A549 (cell line): ENCODE results near the gene APOD. TPM values are rescaled to one million over a fixed set of nuclear protein-coding genes. Genes with fewer than 3 reads are reported as not detected.

Experiments used
- ATAC-seq, 2 experiments: fragments of 200-7000 bp in 1 of 2; fragments of >200 bp in 1 of 2; cut with Nextera tagmentation in 1 of 2; cut with Tn5 transposase in 1 of 2; 3 replicates each; pipeline versions ENCODE4 v1.8.0 to v1.9.1; 2018 to 2020; ENCODE audit warnings: mild to moderate bottlenecking in 1 of 2, moderate library complexity in 1 of 2
- CTCF ChIA-PET: fragments of 300-600 bp; sonication (Branson Sonifier 250); formaldehyde crosslinking; extraction: SDS; loops from one replicate; lab custom pipeline; 2021; ENCODE audit warnings: antibody characterized with exemption, inconsistent platforms; lab: Yijun Ruan, JAX
- POLR2A ChIA-PET: fragments of 350-600 bp; formaldehyde crosslinking; extraction: SDS; loops from one replicate; lab custom pipeline; 2021; ENCODE audit warnings: antibody characterized with exemption, inconsistent platforms; lab: Yijun Ruan, JAX
- DNase-seq, 2 experiments: peaks; one replicate each; pipeline versions ENCODE4 v3.0.0 to v3.0.0-alpha.2; 2011 to 2016; ENCODE audit warnings: low read depth in 1 of 2, low spot score in 1 of 2
- FAIRE-seq: peaks from 2 replicates; lab custom pipeline; 2011; peaks lifted over from hg19 to GRCh38; lab: Jason Lieb, UNC
- H3K27ac ChIP-seq, 2 experiments: fragments of >200 bp; sonication (Bioruptor Twin); formaldehyde crosslinking; 3 replicates each; pipeline ENCODE4 v1.5.1; 2016 to 2017
- H3K4me1 ChIP-seq: fragments of >200 bp; sonication (Bioruptor Twin); formaldehyde crosslinking; 3 replicates; pipeline ENCODE4 v1.6.1; 2016
- H3K4me2 ChIP-seq: fragments of >200 bp; sonication (Bioruptor Twin); formaldehyde crosslinking; 3 replicates; pipeline ENCODE4 v1.6.1; 2016
- H3K4me3 ChIP-seq: fragments of >200 bp; sonication (Bioruptor Twin); formaldehyde crosslinking; 3 replicates; pipeline ENCODE4 v1.5.1; 2016
- H3K9me3 ChIP-seq: fragments of >200 bp; sonication (Bioruptor Twin); formaldehyde crosslinking; 3 replicates; pipeline ENCODE4 v1.6.1; 2016
- ATOH8 ChIP-seq: fragments of 250-450 bp; sonication (Bioruptor Pico); IDR thresholded peaks from 2 replicates; pipeline ENCODE4 v1.5.0; 2020; ENCODE audit warnings: low read depth, mild to moderate bottlenecking, moderate library complexity
- CBX8 ChIP-seq: fragments of 200-600 bp; sonication (generic); IDR thresholded peaks from 2 replicates; pipeline ENCODE4 v1.6.1; 2016
- CEBPB ChIP-seq, 2 experiments: fragments of >200 bp in 1 of 2; sonication (Bioruptor Twin) in 1 of 2; formaldehyde crosslinking in 1 of 2; IDR thresholded peaks; 2 replicates each; pipeline ENCODE4 v1.6.1; 2012 to 2016
- CHD2 ChIP-seq: fragments of 150-350 bp; IDR thresholded peaks from 2 replicates; pipeline ENCODE4 v1.6.1; 2014; ENCODE audit warnings: low read length; ENCODE audit not compliant: partially characterized antibody
- CHD4 ChIP-seq: fragments of 200-600 bp; sonication (generic); IDR thresholded peaks from 2 replicates; pipeline ENCODE4 v1.6.1; 2016; ENCODE audit warnings: antibody characterized with exemption, mild to moderate bottlenecking, borderline replicate concordance
- CTCF ChIP-seq: fragments of >200 bp; sonication (Bioruptor Twin); formaldehyde crosslinking; IDR thresholded peaks from 3 replicates; pipeline ENCODE4 v1.5.1; 2016
- EP300 ChIP-seq, 2 experiments: fragments of >200 bp; sonication (Bioruptor Twin); formaldehyde crosslinking; IDR thresholded peaks; 2 replicates in 1 of 2; 3 replicates in 1 of 2; pipeline ENCODE4 v1.6.1; 2016 to 2017
- ESRRA ChIP-seq: fragments of 150-350 bp; IDR thresholded peaks from 2 replicates; pipeline ENCODE4 v1.6.1; 2014; ENCODE audit warnings: mild to moderate bottlenecking, low read length, borderline replicate concordance
- FOSL2 ChIP-seq, 2 experiments: fragments of 450-650 bp in 1 of 2; fragments of >200 bp in 1 of 2; sonication (Bioruptor Twin) in 1 of 2; formaldehyde crosslinking; IDR thresholded peaks; 2 replicates each; pipeline versions ENCODE4 v1.5.0 to v1.6.1; 2016 to 2020; ENCODE audit warnings: mild to moderate bottlenecking in 1 of 2, moderate library complexity in 1 of 2
- GATA3 ChIP-seq: IDR thresholded peaks from 2 replicates; pipeline ENCODE4 v1.6.1; 2012; ENCODE audit warnings: borderline replicate concordance
- HEYL ChIP-seq: fragments of 250-450 bp; sonication (Bioruptor Pico); IDR thresholded peaks from 2 replicates; pipeline ENCODE4 v1.8.0; 2021; ENCODE audit warnings: mild to moderate bottlenecking, moderate library complexity
- HMGXB4 ChIP-seq: fragments of 250-450 bp; sonication (Bioruptor Pico); IDR thresholded peaks from 2 replicates; pipeline ENCODE4 v1.5.0; 2021; ENCODE audit warnings: mild to moderate bottlenecking, moderate library complexity, borderline replicate concordance
- HOXB13 ChIP-seq: fragments of 250-450 bp; sonication (Bioruptor Pico); IDR thresholded peaks from 2 replicates; pipeline ENCODE4 v1.5.0; 2020; ENCODE audit warnings: low read depth, mild to moderate bottlenecking, moderate library complexity
- JUN ChIP-seq, 2 experiments: fragments of >200 bp; sonication (Bioruptor Twin); formaldehyde crosslinking; IDR thresholded peaks; 2 replicates in 1 of 2; 3 replicates in 1 of 2; pipeline ENCODE4 v1.6.1; 2016 to 2017
- KDM5A ChIP-seq: fragments of 200-600 bp; sonication (generic); IDR thresholded peaks from 2 replicates; pipeline ENCODE4 v1.6.1; 2016; ENCODE audit warnings: antibody characterized with exemption, mild to moderate bottlenecking
- MAZ ChIP-seq: fragments of 150-350 bp; IDR thresholded peaks from 2 replicates; pipeline ENCODE4 v1.6.1; 2014; ENCODE audit warnings: antibody characterized with exemption, low read depth, low read length, borderline replicate concordance
- NFE2L2 ChIP-seq: fragments of 150-350 bp; conservative IDR thresholded peaks from 2 replicates; pipeline ENCODE4 v1.6.1; 2014; ENCODE audit warnings: low read length
- PHF8 ChIP-seq: fragments of 200-600 bp; sonication (generic); IDR thresholded peaks from 2 replicates; pipeline ENCODE4 v1.6.1; 2016; ENCODE audit warnings: low read depth, mild to moderate bottlenecking, antibody characterized with exemption, moderate library complexity, borderline replicate concordance
- POLR2AphosphoS2 ChIP-seq: conservative IDR thresholded peaks from 2 replicates; pipeline ENCODE4 v1.6.1; 2012; ENCODE audit warnings: low read length, improper control_type of control experiment, inconsistent platforms
- RAD21 ChIP-seq, 2 experiments: fragments of >200 bp in 1 of 2; sonication (Bioruptor Twin) in 1 of 2; formaldehyde crosslinking in 1 of 2; IDR thresholded peaks in 1 of 2; conservative IDR thresholded peaks in 1 of 2; 2 replicates in 1 of 2; 3 replicates in 1 of 2; pipeline ENCODE4 v1.6.1; 2012 to 2018; ENCODE audit warnings: inconsistent platforms in 1 of 2
- RARB ChIP-seq: fragments of 250-450 bp; sonication (Bioruptor Pico); IDR thresholded peaks from 2 replicates; pipeline ENCODE4 v1.8.0; 2021; ENCODE audit warnings: mild to moderate bottlenecking, moderate library complexity
- RCOR1 ChIP-seq: fragments of 150-350 bp; IDR thresholded peaks from 2 replicates; pipeline ENCODE4 v1.6.1; 2014; ENCODE audit warnings: antibody characterized with exemption, low read length, low read depth
- RFX5 ChIP-seq: fragments of 450-650 bp; IDR thresholded peaks from 2 replicates; pipeline ENCODE4 v1.7.1; 2014; ENCODE audit warnings: antibody characterized with exemption, mild to moderate bottlenecking, moderate library complexity
- SREBF2 ChIP-seq: fragments of 450-650 bp; IDR thresholded peaks from 2 replicates; pipeline ENCODE4 v1.6.1; 2014; ENCODE audit warnings: mild to moderate bottlenecking, moderate library complexity
- USF2 ChIP-seq: fragments of 450-650 bp; IDR thresholded peaks from 2 replicates; pipeline ENCODE4 v1.6.1; 2014; ENCODE audit warnings: antibody characterized with exemption
- ZC3H11A ChIP-seq: fragments of 450-650 bp; IDR thresholded peaks from 2 replicates; pipeline ENCODE4 v1.6.1; 2014; ENCODE audit warnings: antibody characterized with exemption, mild to moderate bottlenecking
- ZSCAN20 ChIP-seq: fragments of 250-450 bp; sonication (Bioruptor Pico); IDR thresholded peaks from 2 replicates; pipeline ENCODE4 v1.8.0; 2022; ENCODE audit warnings: mild to moderate bottlenecking, moderate library complexity
- WGBS: methylation state at CpG from one replicate; pipeline ENCODE4 v1.1.6; 2017; ENCODE audit errors: missing lambda C conversion rate; 5-methylcytosine and 5-hydroxymethylcytosine counted together
- polyA plus RNA-seq, 4 experiments: library from polyadenylated mRNA; depleted of rRNA in 3 of 4; stranded (reverse); fragments of >200 nt; fragmentation: RNase III in 1 of 4; extraction: RNeasy Plus Mini Kit Qiagen cat#74134 plus additional on column Dnase treatment in 1 of 4; gene quantifications; 2 replicates in 3 of 4; 3 replicates in 1 of 4; pipeline ENCODE4 v1.2.3, GENCODE V29; 2011 to 2017

Gene APOD
- polyA plus RNA-seq, 2 of the 4 experiments (the other 2 are of a cell fraction): 0.15 to 2.8 TPM

- ChIA-PET POLR2A (interaction anchor here (0.7 kb wide), 1 partner anchor 17 kb away, joined by 3 read pairs; the partner anchor contains the start of gene PPP1R2), CTCF (interaction anchor here (1.5 kb wide), 1 partner anchor 9 kb away, joined by 4 read pairs; no protein-coding TSS in a partner anchor)
- whole genome bisulfite sequencing: 62% methylated on average over 4 of the region's 4 CpGs
- TF ChIP-seq EP300 (IDR thresholded peaks at IDR 0.05) (no peak), KDM5A (no peak), POLR2AphosphoS2 (no peak), GATA3 (no peak), FOSL2 (IDR thresholded peaks at IDR 0.05) (no peak), FOSL2 (CRISPR knock-in tag; IDR thresholded peaks at IDR 0.05) (no peak), SREBF2 (no peak), PHF8 (no peak), RFX5 (no peak), NFE2L2 (no peak), CBX8 (no peak), HEYL (no peak), RARB (CRISPR knock-in tag) (no peak), USF2 (no peak)
- no peak overlapping the region for H3K4me3 ChIP-seq
- H3K27ac ChIP-seq: no peak overlapping the region
- H3K9me3 ChIP-seq: no peaks in the 10 kb centered on the region
- ATAC-seq (no peak), FAIRE-seq (no peak), DNase-seq (no peak)
- no peak overlapping the region for H3K4me2 ChIP-seq
- H3K4me1 ChIP-seq: no peaks in the 10 kb centered on the region
Observed at GRCh38 chr3:195559723-195560409, 23.9 kb downstream of the APOD start.

GRCh38 chr3:195558602-195559001, 25.1 kb downstream of the APOD start:
- TF ChIP-seq CTCF (0 out of 3 replicates have a peak, but pooled peaks have one; percentile 26), NFE2L2 (no peak), RAD21 (conservative IDR thresholded peaks at IDR 0.05 in 1 of 2, IDR thresholded peaks at IDR 0.05 in 1 of 2) (peak; percentile 31 to 54; a peak in 3 of 5 replicates), HEYL (no peak), PHF8 (no peak), RCOR1 (no peak)
- TF ChIP-seq, all 56 proteins: peak for 2
- 64% methylated on average over 3 of the region's 3 CpGs for WGBS
- Histone ChIP-seq H3K27ac (no peak overlapping the region), H3K4me2 (no peak overlapping the region), H3K9me3 (no peaks in the 10 kb centered on the region), H3K4me3 (no peak overlapping the region), H3K4me1 (no peaks in the 10 kb centered on the region)
- FAIRE-seq: no peak
- ChIA-PET POLR2A (no interaction called here), CTCF (interaction anchor here (1.2 kb wide), 2 partner anchors 12 to 17 kb away, joined by 3 to 4 read pairs; no protein-coding TSS in a partner anchor)
- peak; percentile 71 to 83 for ATAC-seq
- DNase-seq: peak in 1 of 2 experiments; percentile 59

- no peak for ATAC-seq
- H3K4me1 ChIP-seq: no peaks in the 10 kb centered on the region
- WGBS: 80% methylated on average over 4 of the region's 4 CpGs
- no peak for DNase-seq
- no peak for FAIRE-seq
- POLR2A ChIA-PET: no interaction called here
- no peak overlapping the region for H3K4me2 ChIP-seq
- CTCF ChIA-PET: no interaction called here
- H3K27ac ChIP-seq: no peak overlapping the region
- no peaks in the 10 kb centered on the region for H3K9me3 ChIP-seq
- no peak overlapping the region for H3K4me3 ChIP-seq
- TF ChIP-seq CHD4: no peak
- TF ChIP-seq ESRRA: no peak
- no peak for TF ChIP-seq HMGXB4 (CRISPR knock-in tag)
- TF ChIP-seq HOXB13 (CRISPR knock-in tag): no peak
- TF ChIP-seq MAZ: no peak
- TF ChIP-seq JUN (IDR thresholded peaks at IDR 0.05): no peak
- no peak for TF ChIP-seq ATOH8 (CRISPR knock-in tag)
- no peak for TF ChIP-seq CEBPB (IDR thresholded peaks at IDR 0.05)
- TF ChIP-seq ZSCAN20 (CRISPR knock-in tag): no peak
- no peak for TF ChIP-seq POLR2AphosphoS2
- TF ChIP-seq ZC3H11A: no peak
- no peak for TF ChIP-seq PHF8
- TF ChIP-seq RCOR1: no peak
- TF ChIP-seq EP300 (IDR thresholded peaks at IDR 0.05): no peak
- TF ChIP-seq CHD2: no peak
Observed at GRCh38 chr3:195557322-195557721, 26.4 kb downstream of the APOD start.
